NCI-H1092 (cell line): ENCODE results near the gene COPS4.
"Not testable (repeated sequence)": the region's sequence is repeated elsewhere in the genome, so short reads cannot be mapped to it uniquely, and the experiment has no call there.

Source experiments
- DNase-seq: peaks from one replicate; lab custom pipeline; 2025; lab: John Stamatoyannopoulos, UW

The COPS4 gene

DNA sequence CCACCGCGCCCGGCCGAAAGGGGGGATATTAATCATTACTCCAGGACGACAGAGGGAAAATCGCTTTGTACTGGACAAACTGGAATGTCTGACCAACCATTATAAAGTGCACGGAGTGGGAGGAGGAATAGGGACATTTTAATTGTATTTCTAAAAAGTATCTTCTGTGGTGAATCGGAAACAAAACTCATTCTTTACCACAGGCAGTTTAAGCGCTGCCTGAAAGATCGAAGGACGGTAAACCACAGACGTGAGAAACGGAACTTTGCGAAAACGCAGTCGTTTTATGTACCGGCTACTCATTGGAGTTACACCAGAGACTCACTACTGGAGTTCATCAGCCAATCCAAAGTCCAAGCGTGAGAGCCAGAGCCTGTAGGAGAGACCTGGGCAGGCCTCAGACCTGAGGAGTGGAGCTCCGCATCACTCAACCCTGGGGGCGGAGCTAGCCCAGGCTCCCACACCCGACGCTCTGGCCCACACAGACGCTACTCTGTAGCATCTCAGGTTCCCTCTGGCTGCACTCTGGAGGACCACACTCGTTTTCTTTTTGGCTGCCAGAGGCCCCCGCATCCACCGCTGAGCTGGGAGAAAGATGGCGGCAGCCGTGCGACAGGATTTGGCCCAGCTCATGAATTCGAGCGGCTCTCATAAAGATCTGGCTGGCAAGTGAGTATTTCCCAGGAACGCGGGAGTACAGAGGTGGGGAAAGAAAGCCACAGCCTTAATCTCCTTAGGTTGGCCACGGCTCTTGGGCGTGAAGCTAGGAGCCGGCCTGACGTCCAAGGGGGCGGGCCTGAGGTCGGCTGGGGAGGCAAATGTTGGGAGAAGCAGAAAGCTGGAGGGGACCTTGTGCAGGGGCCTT is at the start of gene COPS4:
TSS of gene COPS4 (plus strand) at position 554 of the 865 bp plus-strand sequence. CDS start at position 596, 42 bp downstream.
- peak; percentile 100 for DNase-seq

DNA sequence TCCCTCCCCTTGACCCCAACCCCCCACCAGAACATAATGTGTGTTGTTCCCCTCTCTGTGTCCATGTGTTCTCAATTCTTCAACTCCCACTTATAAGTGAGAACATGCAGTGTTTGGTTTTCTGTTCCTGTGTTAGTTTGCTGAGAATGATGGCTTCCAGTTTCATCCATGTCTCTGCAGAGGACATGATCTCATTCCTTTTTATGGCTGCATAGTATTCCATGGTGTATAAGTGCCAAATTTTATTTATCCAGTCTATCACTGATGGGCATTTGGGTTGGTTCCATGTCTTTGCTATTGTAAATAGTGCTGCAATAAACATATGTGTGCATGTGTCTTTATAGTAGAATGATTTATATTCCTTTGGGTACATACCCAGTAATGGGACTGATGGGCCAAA is 47.5 kb upstream of the COPS4 start:
- not testable (repeated sequence) for DNase-seq

DNA sequence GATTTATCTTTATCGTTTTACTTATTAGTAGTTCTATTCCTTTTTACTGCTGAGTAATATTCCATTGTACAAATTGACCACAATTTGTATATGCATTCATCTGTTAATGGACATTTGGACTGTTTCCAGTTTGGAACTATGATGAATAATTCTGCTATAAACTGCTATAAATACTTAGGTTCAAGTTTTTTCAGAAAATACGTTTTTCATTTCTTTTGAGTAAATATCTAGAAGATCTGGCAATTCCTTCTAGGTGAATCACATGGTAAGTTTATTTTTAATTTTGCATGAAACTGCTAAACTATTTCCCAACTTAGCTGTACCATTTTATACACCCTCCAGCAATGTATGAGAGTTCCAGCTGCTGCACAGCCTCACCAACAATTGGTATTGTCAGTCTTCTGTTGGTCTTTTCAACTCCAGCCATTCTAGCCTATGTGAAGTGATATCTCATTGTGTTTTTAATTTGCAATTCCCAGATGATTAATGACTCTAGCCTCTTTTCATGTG is 46.6 kb upstream of the COPS4 start:
- no peak for DNase-seq

DNA sequence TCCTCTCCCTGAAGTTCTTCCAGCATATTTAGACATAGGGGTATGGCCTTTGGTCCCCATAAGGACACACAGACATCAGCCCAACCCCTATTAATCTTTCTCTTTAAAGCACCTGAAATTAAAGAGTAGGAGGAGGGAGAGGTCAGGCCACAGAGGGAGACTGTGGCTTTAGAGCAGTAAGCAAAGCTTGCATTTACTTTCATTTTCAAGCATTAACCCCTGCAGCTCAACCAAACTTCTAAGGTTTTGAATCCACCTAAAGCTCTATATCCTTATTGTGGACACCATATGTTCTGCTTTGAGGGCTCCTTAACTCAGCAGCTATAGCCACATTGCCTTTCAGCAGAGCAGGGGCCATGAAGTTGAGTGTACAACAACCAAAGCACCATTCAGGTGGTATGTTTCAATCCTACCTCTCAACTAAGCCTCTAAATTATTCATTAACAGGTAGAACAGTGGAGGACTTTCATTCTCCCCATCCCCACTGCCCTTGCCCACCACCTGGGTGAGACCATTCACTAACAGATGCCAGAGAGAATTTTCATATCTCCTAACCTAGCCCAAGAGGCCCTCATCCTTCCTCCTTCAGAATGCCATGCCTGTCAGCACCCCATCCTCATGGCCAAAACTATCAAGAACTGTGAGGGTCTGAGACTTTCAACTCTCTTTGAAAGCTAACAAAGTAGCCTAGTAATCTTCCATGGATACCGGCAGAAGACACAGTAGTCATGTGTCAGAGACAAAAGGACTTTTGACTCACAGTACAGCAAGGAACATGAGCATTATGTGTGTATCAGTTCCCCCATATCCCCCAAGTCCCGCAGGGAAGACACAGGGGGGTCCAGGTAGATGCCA is 45.2 kb upstream of the COPS4 start:
- DNase-seq = no peak

DNA sequence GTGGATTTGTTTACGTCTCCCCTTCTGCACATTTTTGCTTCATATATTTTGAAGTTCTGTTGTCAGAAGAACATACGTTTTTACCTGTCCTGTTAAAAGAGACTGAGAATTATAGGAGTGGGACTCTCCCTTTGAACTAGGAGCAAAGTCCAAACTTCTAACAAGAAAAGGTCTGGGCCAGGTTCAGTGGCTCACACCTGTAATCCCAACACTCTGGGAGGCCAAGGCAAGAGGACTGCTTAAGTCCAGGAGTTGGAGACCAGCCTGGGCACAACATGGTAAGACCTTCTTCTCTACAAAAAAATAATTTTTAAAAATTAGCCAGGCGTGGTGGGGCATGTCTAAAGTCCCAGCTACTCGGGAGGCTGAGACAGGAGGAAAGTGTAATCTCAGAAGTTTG is 40.1 kb upstream of the COPS4 start:
- DNase-seq = no peak

DNA sequence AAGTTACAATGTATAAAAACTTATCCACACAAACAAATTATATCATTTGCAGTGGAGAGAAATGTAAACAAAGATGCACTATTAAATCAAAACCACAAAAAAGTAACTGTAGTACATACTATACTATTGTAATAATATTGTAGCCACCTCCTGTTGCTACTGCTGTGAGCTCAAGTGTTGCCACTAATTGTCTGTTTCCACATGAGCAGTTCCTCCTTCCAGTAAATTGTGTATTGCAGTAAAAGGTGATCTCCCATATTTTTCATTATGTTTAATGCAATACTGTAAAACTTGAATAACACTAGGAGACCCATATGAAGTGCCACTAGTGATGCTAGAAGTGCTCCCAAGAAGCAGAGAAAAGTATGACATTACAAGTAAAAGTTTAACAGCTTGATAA is 36.1 kb upstream of the COPS4 start:
- DNase-seq = no peak

DNA sequence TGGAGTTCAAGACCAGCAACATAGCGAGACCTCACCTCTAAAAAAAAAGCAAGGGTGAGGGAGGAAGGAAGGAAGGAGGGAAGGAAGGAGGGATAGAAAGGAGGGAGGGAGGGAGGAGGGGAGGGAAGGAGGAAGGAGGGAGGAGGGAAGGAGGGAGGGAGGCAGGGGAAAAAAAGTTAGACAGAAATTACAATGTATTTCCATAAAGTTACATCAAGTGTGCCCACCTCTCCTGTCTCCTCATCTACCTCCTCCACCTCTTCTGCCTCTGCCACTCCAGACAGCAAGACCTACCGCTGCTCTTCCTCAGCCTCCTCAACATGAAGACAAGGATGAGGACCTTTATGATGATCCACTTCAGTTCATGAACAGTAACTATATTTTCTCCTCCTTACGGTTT is 32.7 kb upstream of the COPS4 start:
- no peak for DNase-seq

DNA sequence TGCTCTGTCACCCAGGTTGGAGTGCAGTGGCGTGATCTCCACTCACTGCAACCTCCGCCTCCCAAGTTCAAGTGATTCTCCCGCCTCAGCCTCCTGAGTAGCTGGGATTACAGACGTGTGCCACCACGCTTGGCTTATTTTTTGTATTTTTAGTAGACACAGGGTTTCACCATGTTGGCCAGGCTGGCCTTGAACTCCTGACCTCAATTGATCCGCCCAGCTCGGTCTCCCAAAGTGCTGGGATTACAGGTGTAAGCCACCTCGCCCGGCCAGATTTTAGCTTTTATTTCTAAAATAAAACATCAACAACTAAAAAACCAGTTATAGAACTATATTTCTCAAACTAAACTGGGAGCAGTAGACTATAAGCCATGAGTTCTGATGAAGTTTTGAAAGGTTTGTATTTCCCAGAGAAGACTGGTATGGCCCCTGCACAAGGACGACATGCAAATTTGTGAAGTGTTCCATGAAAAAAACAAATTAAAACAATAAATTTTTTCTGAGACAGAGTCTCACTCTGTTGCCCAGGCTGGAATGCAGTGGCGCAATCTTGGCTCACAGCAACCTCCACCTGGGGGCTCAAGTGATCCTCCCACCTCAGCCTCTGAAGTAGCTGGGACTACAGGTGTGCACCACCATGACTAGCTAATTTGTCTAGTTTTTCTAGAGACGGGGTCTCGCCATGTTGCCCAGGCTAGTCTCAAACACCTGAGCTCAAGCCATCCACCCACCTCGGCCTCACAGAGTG is 31.8 kb upstream of the COPS4 start:
- DNase-seq = not testable (repeated sequence)

DNA sequence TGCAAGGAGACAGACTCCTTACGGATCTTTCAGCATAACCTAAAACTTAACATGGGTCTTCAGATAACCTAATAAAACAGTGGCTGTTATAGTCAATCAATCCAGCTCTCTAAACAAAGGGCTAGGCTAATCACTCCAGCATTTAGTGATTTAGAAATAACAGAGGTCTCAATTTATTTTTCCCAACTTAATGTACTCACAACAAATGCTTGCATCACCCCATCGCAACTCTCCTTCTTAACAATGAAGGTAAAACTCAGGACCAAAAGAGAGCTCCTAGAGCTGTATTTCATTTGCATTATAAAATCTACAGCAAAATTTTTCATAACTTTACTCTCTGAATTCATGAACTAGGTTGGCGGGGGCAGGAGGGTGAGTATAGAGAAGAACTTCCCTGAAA is 25.5 kb upstream of the COPS4 start:
- DNase-seq = no peak

DNA sequence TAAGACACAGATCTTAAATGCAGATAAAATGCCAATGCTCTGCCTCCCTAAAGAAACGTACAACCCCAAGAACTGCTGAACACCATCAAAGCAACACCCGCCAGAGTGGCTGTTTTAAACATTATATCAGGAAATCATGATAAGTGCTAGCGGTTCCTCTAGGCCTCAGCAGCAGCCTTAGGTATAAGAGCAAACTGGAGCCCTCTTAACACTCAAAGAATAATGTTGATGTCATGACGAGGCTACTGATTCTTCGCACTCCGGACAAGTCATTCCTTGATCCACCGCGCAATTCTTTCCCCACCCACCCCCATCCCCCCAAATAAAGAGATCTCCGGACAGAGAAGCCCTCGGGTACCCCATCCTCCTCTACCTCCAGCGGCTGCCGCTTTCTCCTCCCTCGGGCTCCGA is 24.9 kb upstream of the COPS4 start:
- no peak for DNase-seq

DNA sequence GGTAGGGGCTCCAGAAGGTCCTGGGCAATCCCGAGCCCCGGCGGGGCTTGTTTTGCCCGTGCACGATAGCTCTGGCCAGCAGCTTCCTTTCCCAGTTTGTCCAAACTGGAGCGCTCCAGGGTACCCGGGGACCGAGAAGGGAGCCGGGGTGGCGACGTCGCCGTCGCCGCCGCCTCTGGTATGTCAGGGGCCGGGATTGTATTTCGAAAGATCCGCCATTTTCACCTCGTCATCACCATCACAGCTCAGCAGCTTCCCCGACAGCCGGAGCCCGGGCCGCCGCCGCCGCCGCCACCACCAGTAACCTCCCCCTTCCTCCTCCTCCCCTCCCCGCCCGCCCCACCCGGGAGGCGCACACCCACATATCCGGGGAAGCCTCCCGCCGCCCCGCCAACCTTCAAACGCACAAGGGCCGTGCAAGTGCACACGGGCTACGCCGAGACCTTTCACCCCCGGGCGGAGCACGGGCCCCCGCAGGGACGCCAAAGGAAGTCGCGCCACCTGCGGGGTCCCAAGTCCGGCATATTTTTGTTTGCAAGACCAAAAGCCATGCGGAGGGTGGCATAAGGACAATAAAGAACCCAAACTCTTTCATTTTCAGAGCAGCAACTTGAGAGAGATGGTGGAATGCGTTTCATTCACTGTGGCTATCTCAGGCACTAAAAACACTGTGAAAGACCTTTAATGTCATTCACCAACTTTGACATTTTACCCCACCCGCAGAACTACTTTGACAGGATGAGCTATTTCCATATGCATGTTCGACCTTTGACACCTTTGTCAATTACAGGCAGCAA is 24.3 kb upstream of the COPS4 start, which contains the start of gene LIN54:
TSS of gene LIN54 (minus strand) at position 302 of the 797 bp plus-strand sequence. CDS start 25,979 bp downstream, outside the sequence.
- DNase-seq = peak; percentile 19

DNA sequence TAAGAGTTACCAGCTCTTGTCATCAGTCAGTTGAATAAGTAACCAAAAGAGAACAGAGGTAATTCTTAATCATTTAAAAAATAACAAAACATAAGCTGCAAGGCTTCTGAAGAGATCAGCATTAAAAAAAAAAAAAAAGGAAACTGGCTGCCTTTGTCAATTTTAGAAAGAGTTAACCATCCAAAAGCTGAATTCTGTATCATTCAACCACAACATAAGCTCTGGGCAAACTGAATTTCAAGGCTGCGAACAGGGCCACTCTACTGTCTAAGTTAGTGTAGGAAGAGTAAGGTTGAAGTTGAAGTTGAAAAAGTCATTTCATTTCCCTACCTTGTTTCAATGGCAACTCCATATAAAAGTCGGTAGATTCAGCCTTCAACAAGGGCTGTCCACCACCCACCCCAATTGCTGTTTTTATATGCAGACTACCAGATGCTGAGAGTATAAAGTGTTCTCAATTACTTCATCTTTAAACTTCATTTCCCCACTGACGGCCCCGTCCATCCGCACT is 23.2 kb upstream of the COPS4 start:
- no peak for DNase-seq

DNA sequence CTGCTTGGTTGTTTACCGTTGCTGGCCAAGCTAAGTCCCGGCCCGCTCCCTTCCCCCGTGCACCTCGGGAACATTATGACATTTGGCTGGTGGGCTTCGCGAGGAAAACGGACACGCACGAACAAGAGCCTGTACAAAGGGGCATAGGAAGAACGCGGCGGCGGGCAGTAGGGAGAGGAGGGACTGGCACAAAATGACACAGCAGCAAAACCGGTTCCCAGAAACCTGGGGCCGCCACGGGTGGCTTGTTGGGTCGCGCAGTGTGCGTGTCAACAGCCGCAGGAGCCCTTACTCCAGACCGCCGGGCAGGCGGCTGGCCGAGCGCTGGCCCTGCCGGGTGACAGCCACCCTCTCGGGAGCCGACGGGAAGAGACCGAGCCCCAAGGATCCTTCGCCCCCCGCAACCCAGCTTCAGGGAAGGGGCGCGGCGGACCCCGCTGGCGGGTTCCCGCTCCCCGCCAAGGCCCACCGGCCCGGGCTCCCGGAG is 22.7 kb upstream of the COPS4 start:
- DNase-seq = peak; percentile 10

DNA sequence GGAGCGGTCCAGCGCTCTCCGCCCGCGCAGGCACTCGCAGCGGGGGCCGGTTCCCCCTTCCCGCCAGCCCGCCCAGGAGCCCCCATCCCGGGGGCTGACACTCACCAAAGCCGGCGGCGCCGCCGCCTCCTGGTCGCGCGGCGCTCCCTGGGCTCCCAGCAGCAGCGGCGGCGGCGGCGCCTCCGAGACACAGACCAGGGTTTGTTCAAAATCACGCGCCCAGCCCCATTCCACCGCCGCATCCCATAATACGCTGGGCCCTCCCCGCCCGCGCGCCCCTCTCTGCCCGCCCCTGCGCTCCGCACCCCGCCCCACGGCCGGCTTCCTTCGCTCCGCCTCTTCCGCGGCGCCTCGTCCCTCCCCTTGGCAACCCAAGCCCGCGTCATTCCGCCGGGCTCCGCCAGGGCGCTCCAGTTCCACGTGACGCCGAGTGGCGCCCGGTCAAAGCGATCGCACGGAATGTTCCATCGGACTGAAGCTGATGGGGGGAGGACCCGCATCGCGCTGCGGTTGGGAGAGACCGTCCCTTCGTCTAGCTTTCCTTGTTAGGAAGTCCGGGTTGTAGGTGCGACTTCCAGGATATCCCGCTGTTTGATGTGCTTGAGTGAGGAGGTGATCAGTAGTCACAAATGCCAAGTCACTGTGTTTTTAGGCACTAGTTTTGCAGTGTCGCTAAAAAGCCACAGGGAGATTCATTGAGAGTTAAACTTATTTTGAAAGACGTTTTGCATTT is 22.1 kb upstream of the COPS4 start:
- DNase-seq = peak; percentile 97

DNA sequence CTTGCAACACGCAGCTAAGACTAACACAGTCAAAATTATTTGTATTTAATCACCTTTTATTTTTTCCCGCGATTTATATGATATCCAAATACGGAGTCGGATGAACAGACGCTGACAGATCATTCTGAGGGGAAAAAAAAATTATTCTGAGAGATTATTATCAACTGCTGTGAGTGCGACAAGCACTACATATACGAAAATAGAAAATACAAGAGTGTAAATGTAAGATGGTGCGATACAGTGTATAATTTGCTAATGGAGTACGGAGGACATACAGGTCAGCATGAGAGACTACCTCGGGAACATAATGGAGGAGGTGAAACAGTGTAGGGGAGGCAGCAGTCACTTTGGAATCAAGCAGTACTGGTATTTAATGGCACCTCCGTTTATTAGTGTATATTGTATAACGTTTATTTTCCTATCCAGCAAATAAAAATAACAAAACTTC is 21.5 kb upstream of the COPS4 start:
- DNase-seq = no peak

DNA sequence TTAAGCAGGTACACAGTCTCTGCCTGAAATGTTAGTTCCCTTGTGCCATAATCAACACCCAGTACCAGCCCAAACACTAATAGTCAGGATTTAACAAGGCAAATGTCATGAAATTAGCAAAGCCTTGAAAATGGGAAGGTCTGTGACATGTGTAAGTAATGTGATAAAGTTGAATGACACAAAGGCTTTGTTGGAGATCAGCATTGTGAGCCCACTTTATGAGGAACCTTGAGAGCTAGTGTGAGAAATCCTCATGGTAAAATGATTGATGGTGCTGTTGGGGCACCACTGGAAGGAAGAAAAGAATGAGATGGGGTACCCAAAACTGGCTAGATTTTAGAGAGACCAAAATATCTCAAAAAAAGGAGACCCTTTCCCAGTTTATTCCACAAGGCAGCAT is 21.1 kb upstream of the COPS4 start:
- no peak for DNase-seq

DNA sequence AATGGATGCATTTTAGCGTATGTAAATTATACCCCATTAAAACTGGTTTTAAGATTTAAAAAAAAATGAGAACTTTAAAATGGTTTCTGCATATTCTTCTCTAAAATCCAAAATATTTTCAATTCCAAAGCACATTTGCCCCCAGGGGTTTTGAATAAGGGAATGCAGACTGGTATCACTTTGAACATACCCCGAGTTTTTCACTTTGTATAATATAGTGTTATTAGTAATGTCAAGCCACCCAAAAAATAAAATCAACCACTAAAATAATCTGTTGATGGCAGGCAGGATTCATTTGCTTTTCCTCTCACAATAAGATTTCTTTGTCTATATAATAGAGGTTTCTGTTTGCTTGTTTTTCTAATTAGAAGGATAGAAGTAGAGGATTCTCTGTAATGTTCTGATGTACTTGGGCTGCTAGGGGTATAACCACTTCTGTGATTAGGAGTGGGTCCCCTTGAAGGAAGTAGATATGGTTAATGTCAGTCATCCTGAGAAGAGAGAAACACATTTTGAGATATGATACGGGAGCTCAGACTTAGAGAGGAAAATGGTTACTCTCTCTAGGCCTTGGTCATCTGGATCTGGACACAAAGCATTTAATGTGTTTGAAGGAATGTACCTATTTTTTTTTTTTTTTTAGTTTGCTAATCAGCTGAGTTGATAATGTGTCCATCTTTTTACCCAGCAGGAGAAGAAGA is 15.0 kb upstream of the COPS4 start:
- DNase-seq = no peak

DNA sequence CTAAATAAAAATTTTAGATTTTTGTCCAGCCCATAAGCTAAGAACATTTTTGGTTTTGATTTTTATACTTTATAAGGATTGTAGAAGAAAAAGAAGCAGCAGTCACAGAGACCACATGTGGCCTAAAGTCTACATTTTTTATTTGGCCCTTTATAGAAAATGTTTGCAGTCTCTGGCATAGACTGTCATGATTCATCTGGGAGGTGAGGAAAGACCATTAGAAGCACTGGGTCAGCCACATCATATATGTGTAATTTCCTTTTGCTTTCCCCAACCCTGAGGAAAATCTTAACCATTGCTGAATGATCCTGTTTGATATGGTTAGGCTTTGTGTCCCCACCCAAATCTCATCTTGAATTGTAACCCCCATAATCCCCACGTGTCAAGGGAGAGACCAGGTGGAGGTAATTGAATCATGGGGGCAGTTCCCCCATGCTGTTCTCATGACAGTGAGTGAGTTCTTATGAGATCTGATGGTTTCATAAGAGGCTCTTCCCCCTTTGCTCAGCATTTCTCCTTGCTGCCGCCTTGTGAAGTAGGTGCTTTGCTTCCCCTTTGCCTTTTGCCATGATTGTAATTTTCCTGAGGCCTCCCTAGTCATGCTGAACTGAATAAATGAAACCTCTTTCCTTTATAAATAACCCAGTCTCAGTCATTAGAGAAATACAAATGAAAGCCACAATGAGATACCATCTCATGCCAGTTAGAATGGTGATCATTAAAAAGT is 12.1 kb upstream of the COPS4 start:
- DNase-seq = no peak

DNA sequence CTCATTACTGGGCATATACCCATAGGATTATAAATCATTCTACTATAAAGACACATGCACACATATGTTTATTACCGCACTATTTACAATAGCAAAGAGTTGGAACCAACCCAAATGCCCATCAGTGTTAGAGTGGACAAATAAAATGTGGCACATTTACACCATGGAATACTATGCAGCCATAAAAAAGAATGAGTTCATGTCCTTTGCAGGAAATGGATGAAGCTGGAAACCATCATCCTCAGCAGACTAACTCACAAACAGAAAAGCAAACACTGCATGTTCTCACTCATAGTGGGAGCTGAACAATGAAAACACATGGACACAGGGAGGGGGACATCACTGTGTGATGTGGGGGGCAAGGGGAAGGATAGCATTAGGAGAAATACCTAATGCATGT is 11.4 kb upstream of the COPS4 start:
- DNase-seq = not testable (repeated sequence)
